GM23248 (cell line): ENCODE results near the gene CYRIA.

Source experiments
- EZH2 ChIP-seq: fragments of 200-600 bp; sonication (generic); IDR thresholded peaks from 2 replicates; pipeline ENCODE4 v1.6.1; 2018; ENCODE audit warnings: antibody characterized with exemption, mild to moderate bottlenecking; ENCODE audit not compliant: insufficient read depth, poor library complexity, severe bottlenecking
- EZH2phosphoT487 ChIP-seq: fragments of 200-600 bp; sonication (generic); IDR thresholded peaks from 2 replicates; pipeline ENCODE4 v1.6.1; 2018; ENCODE audit warnings: antibody characterized with exemption, moderate library complexity, mild to moderate bottlenecking, low read depth; ENCODE audit not compliant: insufficient read depth

DNA sequence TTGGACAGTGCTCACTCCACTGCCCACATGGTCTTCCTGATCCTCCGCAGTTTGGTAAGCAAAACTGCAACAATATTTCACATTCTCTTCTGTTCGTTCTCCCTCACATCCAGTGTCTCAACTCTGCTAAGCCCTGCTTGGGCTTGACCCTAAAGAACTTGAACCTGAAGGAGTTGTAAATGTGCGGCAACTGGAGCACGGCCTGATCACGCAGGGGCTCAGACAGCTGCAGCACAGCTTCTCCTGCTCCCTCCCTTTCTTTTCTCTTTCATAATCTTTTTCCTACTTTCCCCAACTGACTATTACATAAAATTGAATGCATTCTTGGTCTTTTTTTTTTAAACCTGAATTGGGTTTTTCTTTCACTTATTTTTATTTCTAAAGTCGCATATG, 10.2 kb downstream of the CYRIA start:
- no peak for TF ChIP-seq EZH2
- no peak for TF ChIP-seq EZH2phosphoT487
